Bladder microvascular endothelial cell (primary cell): ENCODE results near the gene CKB. TPM values are rescaled to one million over a fixed set of nuclear protein-coding genes. Genes with fewer than 3 reads are reported as not detected.

Source experiments
- total RNA-seq: library from RNA; depleted of rRNA; stranded (reverse); fragments of >200 nt; gene quantifications from 2 replicates; pipeline ENCODE4 v1.2.3, GENCODE V29; 2014

CKB gene
- 5.0 and 6.3 TPM in 2 replicates for total RNA-seq

GRCh38 chr14:103522649-103523574 lies at the start of gene CKB:
Gene CKB (minus strand): TSS chr14:103522830. CDS start chr14:103522493, 337 bp downstream.

GRCh38 chr14:103562429-103563225 lies 40.0 kb upstream of the CKB start, which contains the start of the genes BAG5 and COA8:
Gene BAG5 (minus strand): TSS chr14:103562657. CDS start chr14:103561164, 1,493 bp downstream.
Gene COA8 (plus strand): TSS chr14:103562960. CDS start chr14:103563002, 42 bp downstream.

GRCh38 chr14:103528587-103529382 lies 6.2 kb upstream of the CKB start, which contains the start of gene TRMT61A:
Gene TRMT61A (plus strand): TSS chr14:103529196. CDS start chr14:103529979, 783 bp downstream.

Other genes starting within 250 kb of the CKB start
- 109 and 198 TPM in 2 replicates for gene EIF5, start 188.6 kb downstream of the CKB start, total RNA-seq
- gene MARK3, start 137.4 kb downstream of the CKB start, total RNA-seq, result 42.6 and 84.7 TPM in 2 replicates
- gene TRMT61A, start 6.4 kb upstream of the CKB start, total RNA-seq, result 3.1 and 7.5 TPM in 2 replicates
- 19.9 and 25.6 TPM in 2 replicates for gene BAG5, start 39.8 kb upstream of the CKB start, total RNA-seq
- gene COA8, start 40.1 kb upstream of the CKB start, total RNA-seq, result 16.2 and 16.8 TPM in 2 replicates
- 184 and 300 TPM in 2 replicates for gene KLC1, start 106.4 kb upstream of the CKB start, total RNA-seq
- gene XRCC3, start 192.6 kb upstream of the CKB start, total RNA-seq, result 13.5 and 17.6 TPM in 2 replicates
- gene ZFYVE21, start 193.0 kb upstream of the CKB start, total RNA-seq, result 70.4 and 83.5 TPM in 2 replicates